HL-60 (cell line): ENCODE results near the gene IGF2BP3.

Experiments
- DNase-seq, 2 experiments: peaks; one replicate each; pipeline ENCODE4 v3.0.0-alpha.2; 2010 to 2020; ENCODE audit warnings: low read depth in 1 of 2, low spot score in 1 of 2
- H3K27ac ChIP-seq: fragments of 250-450 bp; sonication (Bioruptor Pico); replicated peaks from 2 replicates; pipeline ENCODE4 v1.5.1; 2020; ENCODE audit warnings: mild to moderate bottlenecking, moderate library complexity
- H3K27me3 ChIP-seq: fragments of 250-450 bp; sonication (Bioruptor Pico); 2 replicates; pipeline ENCODE4 v1.5.1; 2021; ENCODE audit warnings: mild to moderate bottlenecking, moderate library complexity; ENCODE audit not compliant: insufficient read depth, poor library complexity, severe bottlenecking
- H3K4me3 ChIP-seq: replicated peaks from 2 replicates; pipeline ENCODE4 v1.5.1; 2011; ENCODE audit warnings: mild to moderate bottlenecking, control low read depth, low read length; ENCODE audit not compliant: insufficient read depth
- GABPA ChIP-seq: IDR thresholded peaks from 2 replicates; pipeline ENCODE4 v1.6.1; 2012; ENCODE audit warnings: low read depth
- POLR2AphosphoS5 ChIP-seq: IDR thresholded peaks from 2 replicates; pipeline ENCODE4 v1.6.1; 2012; ENCODE audit warnings: low read depth
- SPI1 ChIP-seq: IDR thresholded peaks from 2 replicates; pipeline ENCODE4 v1.6.1; 2012; ENCODE audit warnings: low read depth, mild to moderate bottlenecking, borderline replicate concordance
- TF ChIP-seq, protein P1 (sequence below): IDR thresholded peaks from 2 replicates; pipeline ENCODE4 v1.6.1; 2012; ENCODE audit warnings: low read depth; ENCODE audit not compliant: insufficient replicate concordance
- TF ChIP-seq, protein P2 (sequence below): IDR thresholded peaks from one replicate; pipeline ENCODE4 v1.5.1; 2011; ENCODE audit warnings: low read length, control low read depth, inconsistent platforms; ENCODE audit not compliant: insufficient read depth

Gene IGF2BP3

DNA sequence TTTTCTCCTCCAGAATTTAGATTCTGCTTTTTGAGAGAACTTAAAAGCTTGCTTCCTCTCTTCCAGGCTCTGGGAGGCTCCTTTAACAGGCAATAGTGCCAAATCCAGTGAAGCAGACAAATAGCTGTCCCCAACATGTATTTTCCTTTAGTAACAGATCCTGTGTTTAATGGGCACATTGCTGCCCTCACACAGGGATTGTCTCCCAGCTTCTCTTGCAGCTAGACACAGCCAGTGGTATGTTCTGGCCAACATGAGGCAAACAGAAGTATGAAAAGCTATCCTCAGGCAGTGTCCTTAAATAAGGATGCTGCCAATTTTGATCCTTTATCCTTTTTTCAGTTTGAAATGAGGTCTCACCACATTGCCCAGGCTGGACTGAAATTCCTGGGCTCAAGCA lies 132.9 kb downstream of the IGF2BP3 start:
- H3K27me3 ChIP-seq = no peaks in the 10 kb centered on the region

DNA sequence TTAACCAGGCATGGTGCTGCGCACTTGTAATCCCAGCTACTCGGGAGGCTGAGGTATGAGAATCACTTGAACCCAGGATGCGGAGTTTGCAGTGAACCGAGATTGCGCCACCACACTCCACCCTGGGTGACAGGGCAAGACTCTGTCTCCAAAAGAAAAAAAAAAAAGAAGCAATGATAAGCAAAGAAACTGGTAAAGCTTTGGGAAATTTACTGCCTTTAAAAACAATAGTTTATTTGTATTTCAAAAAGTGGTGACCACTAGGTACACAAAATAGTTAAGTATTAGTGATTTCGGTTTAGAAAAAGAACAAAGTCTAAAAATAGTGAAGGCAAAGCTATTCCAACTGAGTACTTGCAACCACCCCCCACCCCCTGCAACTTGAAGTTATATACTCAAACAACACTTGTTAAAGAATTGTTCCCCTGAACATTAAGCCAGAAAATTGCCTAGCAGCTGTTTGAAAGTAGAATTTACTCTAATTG lies 133.4 kb downstream of the IGF2BP3 start:
- Histone ChIP-seq H3K27me3 (no peaks in the 10 kb centered on the region), H3K4me3 (no peak overlapping the region), H3K27ac (no peak overlapping the region)
- no peak for DNase-seq
- TF ChIP-seq GABPA (no peak), SPI1 (no peak), POLR2AphosphoS5 (no peak)
- TF ChIP-seq, protein P1, sequence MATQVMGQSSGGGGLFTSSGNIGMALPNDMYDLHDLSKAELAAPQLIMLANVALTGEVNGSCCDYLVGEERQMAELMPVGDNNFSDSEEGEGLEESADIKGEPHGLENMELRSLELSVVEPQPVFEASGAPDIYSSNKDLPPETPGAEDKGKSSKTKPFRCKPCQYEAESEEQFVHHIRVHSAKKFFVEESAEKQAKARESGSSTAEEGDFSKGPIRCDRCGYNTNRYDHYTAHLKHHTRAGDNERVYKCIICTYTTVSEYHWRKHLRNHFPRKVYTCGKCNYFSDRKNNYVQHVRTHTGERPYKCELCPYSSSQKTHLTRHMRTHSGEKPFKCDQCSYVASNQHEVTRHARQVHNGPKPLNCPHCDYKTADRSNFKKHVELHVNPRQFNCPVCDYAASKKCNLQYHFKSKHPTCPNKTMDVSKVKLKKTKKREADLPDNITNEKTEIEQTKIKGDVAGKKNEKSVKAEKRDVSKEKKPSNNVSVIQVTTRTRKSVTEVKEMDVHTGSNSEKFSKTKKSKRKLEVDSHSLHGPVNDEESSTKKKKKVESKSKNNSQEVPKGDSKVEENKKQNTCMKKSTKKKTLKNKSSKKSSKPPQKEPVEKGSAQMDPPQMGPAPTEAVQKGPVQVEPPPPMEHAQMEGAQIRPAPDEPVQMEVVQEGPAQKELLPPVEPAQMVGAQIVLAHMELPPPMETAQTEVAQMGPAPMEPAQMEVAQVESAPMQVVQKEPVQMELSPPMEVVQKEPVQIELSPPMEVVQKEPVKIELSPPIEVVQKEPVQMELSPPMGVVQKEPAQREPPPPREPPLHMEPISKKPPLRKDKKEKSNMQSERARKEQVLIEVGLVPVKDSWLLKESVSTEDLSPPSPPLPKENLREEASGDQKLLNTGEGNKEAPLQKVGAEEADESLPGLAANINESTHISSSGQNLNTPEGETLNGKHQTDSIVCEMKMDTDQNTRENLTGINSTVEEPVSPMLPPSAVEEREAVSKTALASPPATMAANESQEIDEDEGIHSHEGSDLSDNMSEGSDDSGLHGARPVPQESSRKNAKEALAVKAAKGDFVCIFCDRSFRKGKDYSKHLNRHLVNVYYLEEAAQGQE = no peak
- TF ChIP-seq, protein P2, sequence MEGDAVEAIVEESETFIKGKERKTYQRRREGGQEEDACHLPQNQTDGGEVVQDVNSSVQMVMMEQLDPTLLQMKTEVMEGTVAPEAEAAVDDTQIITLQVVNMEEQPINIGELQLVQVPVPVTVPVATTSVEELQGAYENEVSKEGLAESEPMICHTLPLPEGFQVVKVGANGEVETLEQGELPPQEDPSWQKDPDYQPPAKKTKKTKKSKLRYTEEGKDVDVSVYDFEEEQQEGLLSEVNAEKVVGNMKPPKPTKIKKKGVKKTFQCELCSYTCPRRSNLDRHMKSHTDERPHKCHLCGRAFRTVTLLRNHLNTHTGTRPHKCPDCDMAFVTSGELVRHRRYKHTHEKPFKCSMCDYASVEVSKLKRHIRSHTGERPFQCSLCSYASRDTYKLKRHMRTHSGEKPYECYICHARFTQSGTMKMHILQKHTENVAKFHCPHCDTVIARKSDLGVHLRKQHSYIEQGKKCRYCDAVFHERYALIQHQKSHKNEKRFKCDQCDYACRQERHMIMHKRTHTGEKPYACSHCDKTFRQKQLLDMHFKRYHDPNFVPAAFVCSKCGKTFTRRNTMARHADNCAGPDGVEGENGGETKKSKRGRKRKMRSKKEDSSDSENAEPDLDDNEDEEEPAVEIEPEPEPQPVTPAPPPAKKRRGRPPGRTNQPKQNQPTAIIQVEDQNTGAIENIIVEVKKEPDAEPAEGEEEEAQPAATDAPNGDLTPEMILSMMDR = no peak

More for the DNA sequence above, 132.9 kb downstream of the IGF2BP3 start:
- Histone ChIP-seq H3K4me3 (no peak overlapping the region), H3K27ac (no peak overlapping the region)
- no peak for DNase-seq
- TF ChIP-seq, protein P1 = no peak
- TF ChIP-seq SPI1 = no peak
- TF ChIP-seq, protein P2 = no peak
- TF ChIP-seq GABPA = no peak
- TF ChIP-seq POLR2AphosphoS5 = no peak

DNA sequence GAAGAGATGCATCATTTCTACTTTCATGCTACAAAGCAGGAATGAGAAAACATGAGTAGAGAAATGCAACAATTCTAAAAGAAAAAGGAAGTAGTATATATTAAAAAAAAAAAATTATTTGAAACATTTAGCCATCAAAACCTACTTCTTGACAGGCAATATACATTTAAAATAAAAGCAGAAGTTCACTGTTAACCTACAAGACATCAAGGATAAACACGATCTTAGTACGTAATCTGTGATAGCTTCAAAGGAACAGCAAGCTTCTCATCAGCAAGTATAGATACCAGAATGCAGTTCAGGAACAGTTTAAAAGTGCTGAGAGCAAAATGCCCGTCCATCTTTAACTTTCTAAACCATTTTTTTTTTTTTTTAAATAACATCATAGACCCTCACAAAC lies 134.2 kb downstream of the IGF2BP3 start:
- DNase-seq = no peak
- Histone ChIP-seq H3K27me3 (no peaks in the 10 kb centered on the region), H3K4me3 (no peak overlapping the region), H3K27ac (no peak overlapping the region)
- TF ChIP-seq SPI1 = no peak

DNA sequence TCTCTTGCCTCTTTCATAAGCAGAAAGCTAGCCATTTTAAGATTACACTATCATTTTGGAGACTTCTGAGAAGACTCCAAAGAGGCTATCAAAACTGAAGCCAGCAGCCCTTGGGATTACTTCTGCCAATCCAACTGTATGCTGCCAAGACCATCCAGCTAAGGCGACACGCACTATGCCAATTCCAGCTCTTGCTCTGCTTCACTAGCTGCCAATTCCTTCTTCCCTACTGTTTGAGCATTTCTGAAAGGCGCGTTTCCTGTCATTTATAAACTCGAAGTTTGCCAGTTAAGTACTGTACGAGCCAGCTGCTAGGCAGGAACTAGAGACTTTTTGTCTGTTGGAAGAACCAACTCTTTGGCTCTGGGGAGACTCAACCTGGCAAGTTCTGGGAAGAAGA lies 134.7 kb downstream of the IGF2BP3 start:
- H3K4me3 ChIP-seq = no peak overlapping the region
- no peak overlapping the region for H3K27ac ChIP-seq
- no peaks in the 10 kb centered on the region for H3K27me3 ChIP-seq
- TF ChIP-seq POLR2AphosphoS5 (no peak), SPI1 (no peak), GABPA (no peak)
- TF ChIP-seq, protein P2 = no peak
- TF ChIP-seq, protein P1 = no peak
- DNase-seq = no peak
